Measurements from ENCODE around the gene ABCG4.

GRCh38 chr11:119204066-119204465 lies 55.2 kb downstream of the ABCG4 start:
- no peak for TF ChIP-seq CTCF (conservative IDR thresholded peaks at IDR 0.05 in 1 of 2, IDR thresholded peaks at IDR 0.05 in 1 of 2; ENCODE audit: extremely low read depth in 1 of 2, insufficient read depth in 1 of 2, low read depth in 1 of 2, low read length in 2 of 2)
- no peak for TF ChIP-seq EZH2 (IDR thresholded peaks at IDR 0.05; ENCODE audit: borderline replicate concordance, low read length)

Data from mammary epithelial cell (primary cell).